Measurements from ENCODE around the gene CUBN.

CUBN gene

GRCh38 chr10:17060289-17060688, 69.3 kb downstream of the CUBN start (continued):
- TF ChIP-seq ZBTB26 (tag by site-specific recombination; optimal IDR thresholded peaks at IDR 0.05) (no peak), SALL2 (tag by site-specific recombination; IDR thresholded peaks at IDR 0.05; ENCODE audit: borderline replicate concordance) (no peak), ZNF350 (tag by site-specific recombination; IDR thresholded peaks at IDR 0.05) (no peak), ZNF549 (tag by site-specific recombination; IDR thresholded peaks at IDR 0.05) (no peak)

- CTCF ChIA-PET, result interaction anchor here (0.6 kb wide), 1 partner anchor 92 kb away, joined by 3 read pairs; no protein-coding TSS in a partner anchor
- Histone ChIP-seq H3K27ac (ENCODE audit: extremely low read depth, low read depth, low read length) (no peak overlapping the region), H3K4me3 (ENCODE audit: low read depth, low read length) (no peak overlapping the region), H3K36me3 (ENCODE audit: control insufficient read depth in 2 of 2, insufficient read depth in 1 of 2, low read length in 2 of 2) (no peaks in the 10 kb centered on the region), H3K4me1 (ENCODE audit: control insufficient read depth, insufficient read depth, low read length) (peaks cover 22% of the 10 kb centered on the region), H3K9me3 (ENCODE audit: control insufficient read depth, insufficient read depth, low read depth, low read length) (no peaks in the 10 kb centered on the region)
- POLR2A ChIA-PET, result interaction anchor here (0.5 to 1.2 kb wide), 7 partner anchors 56 to 171 kb away, joined by 3 to 7 read pairs (median 3); partner anchors contain the start of genes TRDMT1 and VIM
- no peak for TF ChIP-seq ZNF830 (tag by site-specific recombination; IDR thresholded peaks at IDR 0.05; ENCODE audit: low read depth)
- TF ChIP-seq, protein P1, sequence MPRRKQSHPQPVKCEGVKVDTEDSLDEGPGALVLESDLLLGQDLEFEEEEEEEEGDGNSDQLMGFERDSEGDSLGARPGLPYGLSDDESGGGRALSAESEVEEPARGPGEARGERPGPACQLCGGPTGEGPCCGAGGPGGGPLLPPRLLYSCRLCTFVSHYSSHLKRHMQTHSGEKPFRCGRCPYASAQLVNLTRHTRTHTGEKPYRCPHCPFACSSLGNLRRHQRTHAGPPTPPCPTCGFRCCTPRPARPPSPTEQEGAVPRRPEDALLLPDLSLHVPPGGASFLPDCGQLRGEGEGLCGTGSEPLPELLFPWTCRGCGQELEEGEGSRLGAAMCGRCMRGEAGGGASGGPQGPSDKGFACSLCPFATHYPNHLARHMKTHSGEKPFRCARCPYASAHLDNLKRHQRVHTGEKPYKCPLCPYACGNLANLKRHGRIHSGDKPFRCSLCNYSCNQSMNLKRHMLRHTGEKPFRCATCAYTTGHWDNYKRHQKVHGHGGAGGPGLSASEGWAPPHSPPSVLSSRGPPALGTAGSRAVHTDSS (tag by site-specific recombination; IDR thresholded peaks at IDR 0.05), result peak; percentile 43; the same call in 1 of the 2 replicates
- TF ChIP-seq ZNF623 (tag by site-specific recombination; IDR thresholded peaks at IDR 0.05), result peak; percentile 25; the same call in 1 of the 2 replicates
- TF ChIP-seq ZNF239 (tag by site-specific recombination; IDR thresholded peaks at IDR 0.05), result 0 out of 2 replicates have a peak, but pooled peaks have one; percentile 66
- TF ChIP-seq ZBTB48 (tag by site-specific recombination; IDR thresholded peaks at IDR 0.05), result no peak; the same call in 1 of the 2 replicates
- no peak for TF ChIP-seq ZNF302 (tag by site-specific recombination; IDR thresholded peaks at IDR 0.05; ENCODE audit: low read depth)
- no peak for TF ChIP-seq ZNF677 (tag by site-specific recombination; IDR thresholded peaks at IDR 0.05)
- no peak for TF ChIP-seq ZNF266 (tag by site-specific recombination; IDR thresholded peaks at IDR 0.05; ENCODE audit: low read depth)
- TF ChIP-seq ZNF701 (tag by site-specific recombination; IDR thresholded peaks at IDR 0.05), result no peak
- TF ChIP-seq, protein P2, sequence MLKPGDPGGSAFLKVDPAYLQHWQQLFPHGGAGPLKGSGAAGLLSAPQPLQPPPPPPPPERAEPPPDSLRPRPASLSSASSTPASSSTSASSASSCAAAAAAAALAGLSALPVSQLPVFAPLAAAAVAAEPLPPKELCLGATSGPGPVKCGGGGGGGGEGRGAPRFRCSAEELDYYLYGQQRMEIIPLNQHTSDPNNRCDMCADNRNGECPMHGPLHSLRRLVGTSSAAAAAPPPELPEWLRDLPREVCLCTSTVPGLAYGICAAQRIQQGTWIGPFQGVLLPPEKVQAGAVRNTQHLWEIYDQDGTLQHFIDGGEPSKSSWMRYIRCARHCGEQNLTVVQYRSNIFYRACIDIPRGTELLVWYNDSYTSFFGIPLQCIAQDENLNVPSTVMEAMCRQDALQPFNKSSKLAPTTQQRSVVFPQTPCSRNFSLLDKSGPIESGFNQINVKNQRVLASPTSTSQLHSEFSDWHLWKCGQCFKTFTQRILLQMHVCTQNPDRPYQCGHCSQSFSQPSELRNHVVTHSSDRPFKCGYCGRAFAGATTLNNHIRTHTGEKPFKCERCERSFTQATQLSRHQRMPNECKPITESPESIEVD (tag by site-specific recombination; IDR thresholded peaks at IDR 0.05), result peak; percentile 99
- TF ChIP-seq ZNF184 (tag by site-specific recombination; IDR thresholded peaks at IDR 0.05), result peak; percentile 38; the same call in 1 of the 2 replicates
- TF ChIP-seq ZNF362 (tag by site-specific recombination; IDR thresholded peaks at IDR 0.05), result peak; percentile 90
- no peak for TF ChIP-seq ZNF16 (tag by site-specific recombination; IDR thresholded peaks at IDR 0.05; ENCODE audit: low read depth)
- TF ChIP-seq ZNF2 (tag by site-specific recombination; IDR thresholded peaks at IDR 0.05), result peak; percentile 79
- no peak for TF ChIP-seq ZNF791 (tag by site-specific recombination; IDR thresholded peaks at IDR 0.05)
- TF ChIP-seq ZNF335 (tag by site-specific recombination; conservative IDR thresholded peaks at IDR 0.05), result peak; percentile 42; the same call in 1 of the 2 replicates
- TF ChIP-seq ZNF146 (tag by site-specific recombination; IDR thresholded peaks at IDR 0.05), result no peak; the same call in 1 of the 2 replicates
- peak; percentile 34; the same call in 1 of the 2 replicates for TF ChIP-seq ZNF76 (tag by site-specific recombination; IDR thresholded peaks at IDR 0.05; ENCODE audit: borderline replicate concordance, low read depth)
- peak; percentile 79 for TF ChIP-seq ZNF391 (tag by site-specific recombination; IDR thresholded peaks at IDR 0.05; ENCODE audit: borderline replicate concordance, low read depth)
- no peak for TF ChIP-seq ZNF174 (tag by site-specific recombination; IDR thresholded peaks at IDR 0.05)
- 0 out of 2 replicates have a peak, but pooled peaks have one; percentile 25 for TF ChIP-seq ZNF664 (tag by site-specific recombination; IDR thresholded peaks at IDR 0.05)
- TF ChIP-seq BCL11A (tag by site-specific recombination; IDR thresholded peaks at IDR 0.05; ENCODE audit: low read depth), result peak; percentile 89; the same call in 1 of the 2 replicates
- TF ChIP-seq ZNF629 (tag by site-specific recombination; IDR thresholded peaks at IDR 0.05), result peak; percentile 95
- TF ChIP-seq FEZF1 (tag by site-specific recombination; IDR thresholded peaks at IDR 0.05), result peak; percentile 87
- TF ChIP-seq SP2 (tag by site-specific recombination; IDR thresholded peaks at IDR 0.05), result peak; percentile 45
- TF ChIP-seq ZNF416 (tag by site-specific recombination; IDR thresholded peaks at IDR 0.05), result no peak
- no peak for TF ChIP-seq ZNF311 (tag by site-specific recombination; IDR thresholded peaks at IDR 0.05; ENCODE audit: borderline replicate concordance)
Observed at GRCh38 chr10:17059197-17059688, 70.4 kb downstream of the CUBN start.
